H1 (cell line): Measurements from ENCODE around the gene CARD14. TPM values are rescaled to one million over a fixed set of nuclear protein-coding genes. Genes with fewer than 3 reads are reported as not detected.
A peak's percentile ranks its signal among the peaks of the same experiment; 100 is the strongest.

Experiments
- CTCF ChIA-PET: fragments of 300-600 bp; sonication (Branson Sonifier 250); formaldehyde crosslinking; loops from one replicate; lab custom pipeline; 2021; ENCODE audit not compliant: partially characterized antibody; lab: Charles Lee
- POLR2A ChIA-PET: fragments of 300-600 bp; sonication (Branson Sonifier 250); formaldehyde crosslinking; loops from one replicate; lab custom pipeline; 2021; ENCODE audit warnings: inconsistent platforms; ENCODE audit not compliant: partially characterized antibody; lab: Charles Lee
- DNase-seq, 2 experiments: peaks; one replicate each; pipeline versions ENCODE4 v3.0.0 to v3.0.0-alpha.2; 2010 to 2022; ENCODE audit warnings: low spot score in 2 of 2, low read depth in 1 of 2, mixed read lengths in 1 of 2
- FAIRE-seq: peaks from 2 replicates; lab custom pipeline; 2011; peaks lifted over from hg19 to GRCh38; lab: Jason Lieb, UNC
- H2AFZ ChIP-seq: 2 replicates; pipeline ENCODE4 v1.8.1; 2012; ENCODE audit warnings: low read length, inconsistent platforms
- H2AK5ac ChIP-seq: 2 replicates; pipeline ENCODE4 v1.6.1; 2013; ENCODE audit warnings: low read depth, low read length
- H2BK120ac ChIP-seq: replicated peaks from 2 replicates; pipeline ENCODE3; 2013; ENCODE audit warnings: low read depth, low read length, inconsistent platforms
- H2BK12ac ChIP-seq: 2 replicates; pipeline ENCODE4 v1.6.1; 2013; ENCODE audit warnings: low read depth, low read length
- H2BK15ac ChIP-seq: 2 replicates; pipeline ENCODE4 v1.6.1; 2013; ENCODE audit warnings: low read length
- H2BK20ac ChIP-seq: 2 replicates; pipeline ENCODE4 v1.6.1; 2013; ENCODE audit warnings: low read length
- H2BK5ac ChIP-seq: 2 replicates; pipeline ENCODE4 v1.6.1; 2013; ENCODE audit warnings: low read depth, low read length
- H3K14ac ChIP-seq: 2 replicates; pipeline ENCODE4 v1.6.1; 2013; ENCODE audit warnings: inconsistent platforms; ENCODE audit not compliant: insufficient read length
- H3K18ac ChIP-seq: 2 replicates; pipeline ENCODE4 v1.6.1; 2013; ENCODE audit warnings: low read length; ENCODE audit errors: extremely low read depth
- H3K23ac ChIP-seq: 2 replicates; pipeline ENCODE4 v1.6.1; 2013; ENCODE audit warnings: inconsistent platforms; ENCODE audit not compliant: insufficient read length
- H3K23me2 ChIP-seq: 2 replicates; pipeline ENCODE4 v1.6.1; 2013; ENCODE audit warnings: low read depth, low read length
- H3K27ac ChIP-seq: 2 replicates; pipeline ENCODE4 v1.6.1; 2011; ENCODE audit warnings: low read depth, low read length, inconsistent platforms
- H3K27me3 ChIP-seq, 4 experiments: replicated peaks in 1 of 4; 1 replicate in 1 of 4; 2 replicates in 3 of 4; pipeline versions ENCODE4 v1.6.1 to v1.8.1; 2011 to 2013; ENCODE audit warnings: low read length in 3 of 4, mild to moderate bottlenecking in 3 of 4, inconsistent platforms in 2 of 4, mixed read lengths in 2 of 4, moderate library complexity in 1 of 4; ENCODE audit not compliant: control insufficient read depth in 3 of 4, insufficient read depth in 3 of 4; ENCODE audit errors: extremely low read depth in 1 of 4
- H3K36me3 ChIP-seq, 4 experiments: 2 replicates each; pipeline versions ENCODE4 v1.6.1 to v1.8.1; 2011 to 2013; ENCODE audit warnings: mild to moderate bottlenecking in 4 of 4, low read length in 3 of 4, moderate library complexity in 2 of 4, control low read depth in 1 of 4, inconsistent platforms in 1 of 4; ENCODE audit not compliant: insufficient read depth in 4 of 4, control insufficient read depth in 2 of 4
- H3K4ac ChIP-seq: replicated peaks from 2 replicates; pipeline ENCODE3; 2013; ENCODE audit warnings: low read length, low read depth, mixed read lengths, inconsistent platforms; ENCODE audit not compliant: insufficient read length
- H3K4me1 ChIP-seq, 4 experiments: replicated peaks in 1 of 4; 1 replicate in 1 of 4; 2 replicates in 3 of 4; pipeline versions ENCODE4 v1.6.1 to v1.8.1; 2011 to 2013; ENCODE audit warnings: low read length in 3 of 4, inconsistent platforms in 2 of 4, mixed read lengths in 1 of 4; ENCODE audit not compliant: insufficient read depth in 4 of 4, control insufficient read depth in 3 of 4
- H3K4me2 ChIP-seq, 2 experiments: 2 replicates each; pipeline versions ENCODE4 v1.6.1 to v1.8.1; 2011 to 2013; ENCODE audit warnings: low read depth in 2 of 2, low read length in 2 of 2, control low read depth in 1 of 2, inconsistent platforms in 1 of 2, mild to moderate bottlenecking in 1 of 2; ENCODE audit not compliant: insufficient read depth in 1 of 2
- H3K4me3 ChIP-seq, 4 experiments: fragments of 200-600, 300-600 bp in 1 of 4; sonication (generic), shearing (Covaris generic), sonication (Bioruptor Twin) in 1 of 4; 2 replicates each; pipeline versions ENCODE4 v1.5.1 to v1.8.1; 2011 to 2016; ENCODE audit warnings: low read length in 4 of 4, low read depth in 3 of 4, control low read depth in 2 of 4, inconsistent platforms in 2 of 4, mild to moderate bottlenecking in 2 of 4, mixed read lengths in 1 of 4, moderate library complexity in 1 of 4; ENCODE audit not compliant: insufficient read depth in 2 of 4; ENCODE audit errors: extremely low read depth in 1 of 4
- H3K56ac ChIP-seq: replicated peaks from 2 replicates; pipeline ENCODE3; 2013; ENCODE audit warnings: low read depth, mild to moderate bottlenecking, mixed read lengths, low read length, inconsistent platforms; ENCODE audit not compliant: insufficient read length
- H3K79me1 ChIP-seq: 2 replicates; pipeline ENCODE4 v1.6.1; 2013; ENCODE audit warnings: low read depth, low read length, control low read depth
- H3K79me2 ChIP-seq, 2 experiments: 2 replicates each; pipeline versions ENCODE4 v1.6.1 to v1.8.1; 2012 to 2013; ENCODE audit warnings: low read length in 2 of 2, mild to moderate bottlenecking in 2 of 2, inconsistent platforms in 1 of 2; ENCODE audit not compliant: insufficient read depth in 2 of 2, control insufficient read depth in 1 of 2
- H3K9ac ChIP-seq, 4 experiments: replicated peaks in 1 of 4; 1 replicate in 1 of 4; 2 replicates in 3 of 4; pipeline versions ENCODE4 v1.6.1 to v1.8.1; 2011 to 2013; ENCODE audit warnings: low read depth in 3 of 4, low read length in 3 of 4, control low read depth in 2 of 4, mild to moderate bottlenecking in 2 of 4, moderate library complexity in 2 of 4, inconsistent platforms in 1 of 4; ENCODE audit errors: extremely low read depth in 1 of 4
- H3K9me3 ChIP-seq, 2 experiments: 2 replicates each; pipeline versions ENCODE4 v1.6.1 to v1.8.1; 2012 to 2013; ENCODE audit warnings: mild to moderate bottlenecking in 2 of 2, moderate library complexity in 2 of 2, control low read depth in 1 of 2, inconsistent platforms in 1 of 2, low read depth in 1 of 2, low read length in 1 of 2, mixed read lengths in 1 of 2; ENCODE audit not compliant: insufficient read depth in 2 of 2
- H4K20me1 ChIP-seq, 2 experiments: replicated peaks in 1 of 2; 2 replicates each; pipeline versions ENCODE3 to v1.8.1; 2011 to 2013; ENCODE audit warnings: inconsistent platforms in 2 of 2, low read length in 2 of 2, mild to moderate bottlenecking in 1 of 2; ENCODE audit not compliant: insufficient read depth in 2 of 2, control insufficient read depth in 1 of 2
- H4K5ac ChIP-seq: 2 replicates; pipeline ENCODE4 v1.6.1; 2013; ENCODE audit warnings: low read length, low read depth, mixed read lengths, inconsistent platforms; ENCODE audit not compliant: insufficient read length
- H4K8ac ChIP-seq: 2 replicates; pipeline ENCODE4 v1.8.0; 2013; ENCODE audit warnings: mild to moderate bottlenecking, moderate library complexity, low read length, inconsistent platforms; ENCODE audit not compliant: insufficient read depth; ENCODE audit errors: extremely low read depth
- H4K91ac ChIP-seq: replicated peaks from 2 replicates; pipeline ENCODE3; 2013; ENCODE audit warnings: low read length, mixed read lengths, inconsistent platforms; ENCODE audit not compliant: insufficient read length
- CHD1 ChIP-seq: IDR thresholded peaks from 2 replicates; pipeline ENCODE4 v1.6.1; 2012; ENCODE audit warnings: low read depth, low read length, improper control_type of control experiment
- GABPA ChIP-seq: IDR thresholded peaks from 2 replicates; pipeline ENCODE4 v1.6.1; 2011; ENCODE audit warnings: mild to moderate bottlenecking, low read length, moderate library complexity, borderline replicate concordance; ENCODE audit not compliant: insufficient read depth
- POU5F1 ChIP-seq: IDR thresholded peaks from 2 replicates; pipeline ENCODE4 v1.6.1; 2011; ENCODE audit warnings: low read depth, mild to moderate bottlenecking, low read length, moderate library complexity
- RNF2 ChIP-seq: fragments of 200-900, 300-1000 bp; sonication (generic); IDR thresholded peaks from 2 replicates; pipeline ENCODE4 v1.7.1; 2016; ENCODE audit warnings: borderline replicate concordance, low read depth, mild to moderate bottlenecking, antibody characterized with exemption, low read length; ENCODE audit not compliant: poor library complexity, severe bottlenecking; ENCODE audit errors: missing control alignments
- SIRT6 ChIP-seq: IDR thresholded peaks from one replicate; pipeline ENCODE4 v1.7.1; 2012; ENCODE audit warnings: low read length, inconsistent platforms
- SP1 ChIP-seq: IDR thresholded peaks from 2 replicates; pipeline ENCODE4 v1.6.1; 2011; ENCODE audit warnings: low read depth, low read length
- WGBS, 2 experiments: shearing (Covaris generic) in 1 of 2; methylation state at CpG; one replicate each; pipeline versions ENCODE4 v1.1.6 to v1.1.7; 2013 to 2015; ENCODE audit warnings: low lambda C conversion rate in 2 of 2, mixed read lengths in 2 of 2, inconsistent platforms in 1 of 2, low coverage in 1 of 2, missing lambda C conversion rate in 1 of 2; ENCODE audit not compliant: insufficient replicate concordance in 2 of 2, insufficient coverage in 1 of 2, insufficient read length in 1 of 2; ENCODE audit errors: extremely low coverage in 1 of 2, missing lambda C conversion rate in 1 of 2; 5-methylcytosine and 5-hydroxymethylcytosine counted together
- polyA plus RNA-seq, 7 experiments: library from polyadenylated mRNA; depleted of rRNA in 3 of 7; stranded (reverse) in 5 of 7; unstranded in 2 of 7; fragments of >200 nt in 5 of 7; fragments of 200-250 nt in 2 of 7; gene quantifications; 1 replicate in 5 of 7; 2 replicates in 1 of 7; 4 replicates in 1 of 7; pipeline versions ENCODE4 v1.2.1 to v1.2.3, GENCODE V29; 2011 to 2013; ENCODE audit warnings: missing spikeins in 2 of 7, mixed read lengths in 2 of 7
- total RNA-seq: library from RNA; stranded (reverse); fragmentation: NEBNext Ultra II Directional; extraction: Animal tissue kit (Norgen Biotek cat#: 25700); gene quantifications from 2 replicates; pipeline ENCODE4 v1.2.1, GENCODE V29; 2021

CARD14 gene
- total and polyA plus RNA-seq, 2 of the 8 experiments (the other 6 are each of a cell fraction or from before 2014, with no cell fraction given) = 0.08 TPM; not detected in 1

DNA sequence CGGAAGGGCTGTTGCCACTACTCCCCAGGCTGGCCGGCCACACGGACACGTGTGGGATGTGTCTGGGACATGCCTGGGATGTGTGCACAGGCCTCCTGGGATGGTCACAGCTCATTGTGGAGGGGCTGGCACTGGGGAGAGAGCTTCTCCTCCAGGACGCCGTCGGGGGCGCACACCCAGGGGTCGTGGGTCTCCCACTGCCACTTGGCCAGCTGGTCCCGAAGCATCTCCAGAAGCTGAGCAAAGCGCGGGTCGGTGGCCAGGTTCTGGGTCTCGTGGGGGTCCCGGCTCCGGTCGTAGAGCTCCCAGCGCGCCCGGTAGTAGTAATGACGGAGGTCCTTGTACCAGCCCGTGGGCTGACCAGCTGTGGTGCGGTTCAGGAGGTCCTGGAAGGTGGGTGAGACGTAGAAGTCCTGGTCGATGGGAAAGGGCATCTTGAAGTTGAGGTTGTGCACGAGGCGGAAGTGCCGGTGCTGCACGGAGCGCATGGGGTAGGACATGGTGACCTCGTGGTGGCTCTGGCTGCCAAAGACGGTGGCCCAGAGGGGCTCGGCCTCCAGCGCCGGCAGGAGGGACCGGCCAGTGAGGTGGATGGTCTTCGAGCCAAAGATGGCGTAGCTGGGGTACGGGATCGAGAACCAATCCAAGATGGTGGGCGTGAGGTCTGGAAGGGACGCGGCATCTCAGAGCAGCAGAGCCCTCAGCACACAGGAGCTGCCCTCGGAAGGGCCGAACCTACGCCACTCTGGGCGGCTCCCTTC is 40.7 kb downstream of the CARD14 start:
- no peak overlapping the region for H3K14ac ChIP-seq
- peak overlapping the region; percentile 51; the same call in 1 of the 2 replicates for H4K8ac ChIP-seq
- no peaks in the 10 kb centered on the region for H3K79me1 ChIP-seq
- no peak overlapping the region for H2AFZ ChIP-seq
- DNase-seq (no peak), FAIRE-seq (no peak)
- H3K27me3 ChIP-seq = no peaks in the 10 kb centered on the region
- H3K27ac ChIP-seq = no peak overlapping the region
- H4K91ac ChIP-seq = no peak overlapping the region
- H3K23ac ChIP-seq = no peak overlapping the region
- no peak overlapping the region for H3K18ac ChIP-seq
- no peak overlapping the region for H3K4me2 ChIP-seq
- peaks cover 2 to 3% of the 10 kb centered on the region in 2 experiments for H4K20me1 ChIP-seq
- no peak overlapping the region for H3K4me3 ChIP-seq
- H2AK5ac ChIP-seq = no peak overlapping the region
- H3K56ac ChIP-seq = no peak overlapping the region
- CTCF ChIA-PET = interaction anchor here (0.6 to 9.0 kb wide), 6 partner anchors 17 to 387 kb away, joined by 3 to 90 read pairs (median 4); no protein-coding TSS in a partner anchor
- H2BK5ac ChIP-seq = no peak overlapping the region
- H2BK12ac ChIP-seq = no peak overlapping the region
- no peak overlapping the region for H2BK20ac ChIP-seq
- peaks cover 4 to 14% (median 11%) of the 10 kb centered on the region in 4 experiments; a peak in 4 of 8 replicates for H3K36me3 ChIP-seq
- H3K79me2 ChIP-seq = no peaks in the 10 kb centered on the region
- H2BK15ac ChIP-seq = no peak overlapping the region
- H3K9me3 ChIP-seq = no peaks in the 10 kb centered on the region
- 95% methylated on average over 42 of the region's 47 CpGs; no CpG with 5 or more reads in 1 of the 2 experiments for WGBS, 2 experiments
- no peaks in the 10 kb centered on the region for H3K4me1 ChIP-seq
- H3K9ac ChIP-seq = no peak overlapping the region
- H4K5ac ChIP-seq = no peak overlapping the region
- TF ChIP-seq GABPA (no peak), SP1 (no peak), SIRT6 (no peak), RNF2 (no peak), CHD1 (no peak), POU5F1 (no peak)
- H2BK120ac ChIP-seq = no peak overlapping the region
- H3K23me2 ChIP-seq = no peaks in the 10 kb centered on the region
- POLR2A ChIA-PET = interaction anchor here (0.7 to 2.6 kb wide), 4 partner anchors 8 to 54 kb away, joined by 3 to 9 read pairs (median 4); no protein-coding TSS in a partner anchor
- H3K4ac ChIP-seq = no peak overlapping the region
